D721Med (cell line): Measurements from ENCODE around the gene RHBDD2.
A peak's percentile ranks its signal among the peaks of the same experiment; 100 is the strongest.
"Not testable (repeated sequence)": the region's sequence is repeated elsewhere in the genome, so short reads cannot be mapped to it uniquely, and the experiment has no call there.

Experiments used
- DNase-seq: peaks from one replicate; pipeline ENCODE4 v3.0.0; 2011; ENCODE audit warnings: low spot score; ENCODE audit not compliant: insufficient read length
- FAIRE-seq: peaks from 2 replicates; lab custom pipeline; 2011; peaks lifted over from hg19 to GRCh38; lab: Jason Lieb, UNC
- CTCF ChIP-seq: IDR thresholded peaks from 2 replicates; pipeline ENCODE4 v1.5.1; 2012; ENCODE audit warnings: mild to moderate bottlenecking, control low read depth; ENCODE audit not compliant: insufficient read depth; ENCODE audit errors: missing control alignments

Gene RHBDD2

GRCh38 chr7:75878769-75879611, at the start of gene RHBDD2:
Gene RHBDD2, plus strand, starts transcription at chr7:75879034. Its CDS starts 49 bp downstream, at chr7:75879083.
- DNase-seq, result peak; percentile 90
- no peak for TF ChIP-seq CTCF
- FAIRE-seq, result no peak

DNA sequence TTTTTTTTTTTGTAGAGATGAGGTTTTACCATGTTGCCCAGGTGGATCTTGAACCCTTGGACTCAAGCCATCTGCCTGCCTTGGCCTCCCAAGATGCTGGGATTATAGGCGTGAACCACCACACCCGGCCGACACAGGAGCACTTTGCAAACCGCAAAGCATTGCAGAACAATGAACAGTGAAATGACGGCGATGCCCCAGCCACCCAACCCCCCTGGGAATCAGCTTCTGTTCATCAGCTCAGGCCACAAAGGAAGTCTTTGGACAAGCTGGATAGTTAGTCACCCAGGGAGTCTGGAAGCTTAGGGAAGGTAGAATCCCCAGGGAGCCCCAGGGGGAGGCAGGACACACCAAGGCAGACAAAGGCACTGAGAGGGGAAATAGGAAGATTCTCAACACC, 49.2 kb upstream of the RHBDD2 start:
- FAIRE-seq, DNase-seq: not testable (repeated sequence)

DNA sequence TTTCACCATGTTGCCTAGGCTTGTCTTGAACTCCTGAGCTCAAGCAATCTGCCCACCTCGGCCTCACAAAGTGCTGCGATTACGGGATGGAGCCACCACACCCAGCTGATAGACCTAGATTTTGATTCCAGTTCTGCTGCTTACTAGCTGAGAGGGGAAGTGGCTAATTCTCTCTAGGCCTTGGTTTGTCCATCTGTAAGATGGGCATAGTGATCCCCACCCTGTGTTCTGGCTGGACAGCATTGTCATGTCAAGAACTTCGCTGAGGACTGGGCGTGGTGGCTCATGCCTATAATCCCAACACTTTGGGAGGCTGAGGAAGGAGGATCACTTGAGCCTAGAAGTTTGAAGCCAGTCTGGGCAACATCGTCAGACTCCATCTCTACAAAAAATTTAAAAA, 47.9 kb upstream of the RHBDD2 start:
- FAIRE-seq (no peak), DNase-seq (no peak)
- no peak for TF ChIP-seq CTCF

- DNase-seq, FAIRE-seq: not testable (repeated sequence)
Observed at GRCh38 chr7:75833662-75834061, 45.2 kb upstream of the RHBDD2 start.

DNA sequence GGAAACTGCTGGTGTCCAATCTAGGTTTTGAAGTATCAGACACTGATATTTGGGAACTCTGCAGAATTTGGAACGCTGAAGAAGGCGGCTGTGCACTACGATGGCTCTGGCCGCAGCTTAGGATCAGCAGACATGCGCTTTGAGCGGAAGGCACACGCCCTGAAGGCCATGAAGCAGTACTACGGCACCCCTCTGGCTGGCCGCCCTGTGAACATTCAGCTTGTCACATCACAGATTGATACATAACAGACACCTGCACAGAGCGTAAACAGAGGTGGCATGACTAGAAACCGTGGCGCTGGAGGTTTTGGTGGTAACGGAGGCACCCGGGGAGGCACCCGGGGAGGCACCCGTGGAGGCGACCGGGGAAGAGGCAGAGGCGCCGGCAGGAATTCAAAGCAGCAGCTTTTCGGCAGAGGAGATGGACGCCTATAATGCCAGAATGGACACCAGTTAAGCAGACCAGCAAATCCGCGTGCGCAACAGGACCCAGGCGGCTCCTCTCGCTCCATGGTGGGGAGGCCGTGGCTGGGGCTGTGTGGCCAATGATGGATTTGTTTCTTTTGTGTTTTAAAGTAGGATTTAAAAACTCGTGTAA, 43.0 kb upstream of the RHBDD2 start:
- no peak for TF ChIP-seq CTCF
- DNase-seq, result no peak
- FAIRE-seq, result no peak

GRCh38 chr7:75836798-75837197, 42.0 kb upstream of the RHBDD2 start:
- FAIRE-seq, result no peak
- DNase-seq, result no peak
- TF ChIP-seq CTCF, result no peak

DNA sequence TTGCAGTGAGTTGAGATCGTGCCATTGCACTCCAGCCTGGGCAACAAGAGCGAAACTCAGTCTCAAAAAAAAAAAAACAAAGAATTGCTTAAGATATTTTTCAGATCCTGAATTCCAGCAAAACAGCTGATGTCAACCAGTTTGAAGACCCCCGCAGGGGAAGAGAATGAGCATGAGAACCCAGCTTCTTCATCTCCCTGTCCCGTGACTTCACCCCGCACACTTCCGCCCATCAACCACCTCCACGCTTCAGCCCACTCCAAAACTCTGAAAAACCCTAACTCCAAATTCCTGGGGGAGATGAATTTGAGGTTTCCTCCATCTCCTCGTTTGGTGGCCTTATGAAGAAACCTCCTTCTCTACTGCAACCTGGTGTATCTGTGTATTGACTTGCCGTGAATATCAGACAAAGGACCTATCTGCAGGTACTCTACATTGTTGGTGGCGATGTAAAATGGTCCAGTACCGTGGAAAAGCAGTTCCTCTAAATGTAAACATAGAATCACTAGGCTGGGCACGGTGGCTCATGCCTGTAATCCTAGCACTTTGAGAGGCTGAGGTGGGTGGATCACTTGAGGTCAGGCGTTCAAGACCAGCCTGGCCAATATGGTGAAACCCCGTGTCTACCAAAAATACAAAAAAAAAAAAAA, 40.4 kb upstream of the RHBDD2 start:
- not testable (repeated sequence) for FAIRE-seq, DNase-seq

DNA sequence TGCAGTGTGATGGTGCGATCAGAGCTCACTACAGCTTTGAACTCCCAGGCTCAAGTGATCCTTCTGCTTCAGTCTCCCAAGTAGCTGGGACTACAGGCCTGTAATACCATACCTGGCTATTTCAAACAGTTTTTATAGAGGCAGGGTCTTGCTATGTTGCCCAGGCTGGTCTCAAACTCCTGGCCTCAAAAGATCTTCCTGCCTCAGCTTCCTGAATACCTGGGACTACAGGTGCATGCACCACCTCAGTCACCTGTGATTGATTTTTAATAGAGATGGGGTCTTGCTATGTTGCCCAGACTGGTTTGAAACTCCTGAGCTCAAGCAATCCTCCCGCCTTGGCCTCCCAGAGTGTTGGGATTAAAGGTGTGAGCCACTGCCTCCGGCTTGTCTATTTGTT, 38.8 kb upstream of the RHBDD2 start:
- FAIRE-seq (no peak), DNase-seq (no peak)
- TF ChIP-seq CTCF, result no peak
